ENCODE results near the gene OSBPL8. TPM values are rescaled to one million over a fixed set of nuclear protein-coding genes. Genes with fewer than 3 reads are reported as not detected.
A peak's percentile ranks its signal among the peaks of the same experiment; 100 is the strongest.

Gene OSBPL8
- 10 to 100 TPM; 22.9 to 63.6 (median 50.5) TPM for total RNA-seq

- in situ Hi-C loops (cut with MboI; ENCODE audit: low pct_unique_long_range_greater_than_20kb in 2 of 9, low sequenced_read_pairs in 9 of 9, unreplicated experiment in 9 of 9), result no loop called here
- 0 to 4% (median 0%) methylated on average over 4 to 9 of the region's 76 CpGs; no CpG with 5 or more reads in 7 of the 10 experiments for WGBS, 10 experiments
- H3K27ac ChIP-seq, result peak within 1 kb of the TSS; percentile 75 to 92
- peaks cover 7 to 9% of the 10 kb centered on the region in 2 donors for H3K4me1 ChIP-seq (replicated peaks in 1 of 2)
- peak; percentile 77 to 89 (median 85) for ATAC-seq (replicated peaks in 6 of 8)
- H3K4me3 ChIP-seq, result peak within 1 kb of the TSS; percentile 57 to 90 (median 81)
Observed at GRCh38 chr12:76559400-76560085, at the start of gene OSBPL8. OSBPL8 (minus strand) TSS chr12:76559771; CDS start chr12:76487551, 72,220 bp downstream.

GRCh38 chr12:76608070-76608469 is 48.5 kb upstream of the OSBPL8 start:
- in situ Hi-C loops (cut with MboI; ENCODE audit: low pct_unique_long_range_greater_than_20kb in 2 of 9, low sequenced_read_pairs in 9 of 9, unreplicated experiment in 9 of 9), result loop anchor here in 5 of 9 experiments (25.0 kb wide), 2 partner anchors 179 to 404 kb away; no protein-coding TSS in a partner anchor
- no peak overlapping the region for H3K27ac ChIP-seq
- no peak overlapping the region for H3K4me3 ChIP-seq
- H3K4me1 ChIP-seq (replicated peaks in 1 of 2), result no peaks in the 10 kb centered on the region
- no peak for ATAC-seq (replicated peaks in 6 of 8)
- 64 to 100% (median 91%) methylated on average over 1 to 10 of the region's 11 CpGs; no CpG with 5 or more reads in 2 of the 10 experiments for WGBS, 10 experiments

GRCh38 chr12:76595056-76595455 is 35.5 kb upstream of the OSBPL8 start:
- peak in 2 of 8 experiments; percentile 48 to 77 for ATAC-seq (replicated peaks in 6 of 8)
- no peak overlapping the region for H3K27ac ChIP-seq
- H3K4me3 ChIP-seq, result no peak overlapping the region
- H3K4me1 ChIP-seq (replicated peaks in 1 of 2), result no peaks in the 10 kb centered on the region
- in situ Hi-C loops (cut with MboI; ENCODE audit: low pct_unique_long_range_greater_than_20kb in 2 of 9, low sequenced_read_pairs in 9 of 9, unreplicated experiment in 9 of 9), result no loop called here
- 71 to 100% (median 97%) methylated on average over 1 to 2 of the region's 2 CpGs; no CpG with 5 or more reads in 2 of the 10 experiments for WGBS, 10 experiments

GRCh38 chr12:76591476-76591875 is 31.9 kb upstream of the OSBPL8 start:
- Histone ChIP-seq H3K4me3 (no peak overlapping the region), H3K27ac (no peak overlapping the region), H3K4me1 (replicated peaks in 1 of 2) (no peaks in the 10 kb centered on the region)
- in situ Hi-C loops (cut with MboI; ENCODE audit: low pct_unique_long_range_greater_than_20kb in 2 of 9, low sequenced_read_pairs in 9 of 9, unreplicated experiment in 9 of 9), result no loop called here
- no peak for ATAC-seq (replicated peaks in 6 of 8)

GRCh38 chr12:76590131-76590530 is 30.6 kb upstream of the OSBPL8 start:
- ATAC-seq (replicated peaks in 6 of 8), result no peak
- no peak overlapping the region for H3K27ac ChIP-seq
- in situ Hi-C loops (cut with MboI; ENCODE audit: low pct_unique_long_range_greater_than_20kb in 2 of 9, low sequenced_read_pairs in 9 of 9, unreplicated experiment in 9 of 9), result no loop called here
- 73 to 100% (median 89%) methylated on average over 1 to 3 of the region's 3 CpGs; no CpG with 5 or more reads in 1 of the 10 experiments for WGBS, 10 experiments
- no peaks in the 10 kb centered on the region for H3K4me1 ChIP-seq (replicated peaks in 1 of 2)
- no peak overlapping the region for H3K4me3 ChIP-seq

- in situ Hi-C loops (cut with MboI; ENCODE audit: low pct_unique_long_range_greater_than_20kb in 2 of 9, low sequenced_read_pairs in 9 of 9, unreplicated experiment in 9 of 9), result no loop called here
- peak in 4 of 8 experiments; percentile 36 to 78 (median 44) for ATAC-seq (replicated peaks in 6 of 8)
- no peaks in the 10 kb centered on the region for H3K4me1 ChIP-seq (replicated peaks in 1 of 2)
- no peak overlapping the region for H3K4me3 ChIP-seq
- H3K27ac ChIP-seq, result no peak overlapping the region
Observed at GRCh38 chr12:76588881-76589565, 29.5 kb upstream of the OSBPL8 start.

- WGBS, 10 experiments, result 15 to 100% (median 76%) methylated on average over 1 to 3 of the region's 3 CpGs
- peak in 1 of 8 experiments; percentile 33 for ATAC-seq (replicated peaks in 6 of 8)
- Histone ChIP-seq H3K4me3 (no peak overlapping the region), H3K4me1 (replicated peaks in 1 of 2) (no peaks in the 10 kb centered on the region), H3K27ac (no peak overlapping the region)
- in situ Hi-C loops (cut with MboI; ENCODE audit: low pct_unique_long_range_greater_than_20kb in 2 of 9, low sequenced_read_pairs in 9 of 9, unreplicated experiment in 9 of 9), result no loop called here
Observed at GRCh38 chr12:76587428-76588178, 28.0 kb upstream of the OSBPL8 start.

GRCh38 chr12:76586764-76587395 is 27.3 kb upstream of the OSBPL8 start:
- in situ Hi-C loops (cut with MboI; ENCODE audit: low pct_unique_long_range_greater_than_20kb in 2 of 9, low sequenced_read_pairs in 9 of 9, unreplicated experiment in 9 of 9), result no loop called here
- Histone ChIP-seq H3K4me3 (no peak overlapping the region), H3K27ac (no peak overlapping the region), H3K4me1 (replicated peaks in 1 of 2) (no peaks in the 10 kb centered on the region)
- WGBS, 10 experiments, result 5 to 100% (median 72%) methylated on average over 1 to 3 of the region's 3 CpGs
- peak in 3 of 8 experiments; percentile 46 to 65 (median 59) for ATAC-seq (replicated peaks in 6 of 8)

GRCh38 chr12:76583301-76583700 is 23.7 kb upstream of the OSBPL8 start:
- WGBS, 10 experiments, result 65 to 100% (median 94%) methylated on average over 1 to 3 of the region's 3 CpGs; no CpG with 5 or more reads in 1 of the 10 experiments
- in situ Hi-C loops (cut with MboI; ENCODE audit: low pct_unique_long_range_greater_than_20kb in 2 of 9, low sequenced_read_pairs in 9 of 9, unreplicated experiment in 9 of 9), result no loop called here

GRCh38 chr12:76573840-76574373 is 14.3 kb upstream of the OSBPL8 start:
- no peak for ATAC-seq (replicated peaks in 6 of 8)
- WGBS, 10 experiments, result 50 to 100% (median 87%) methylated on average over 1 of the region's 1 CpG; no CpG with 5 or more reads in 6 of the 10 experiments
- in situ Hi-C loops (cut with MboI; ENCODE audit: low pct_unique_long_range_greater_than_20kb in 2 of 9, low sequenced_read_pairs in 9 of 9, unreplicated experiment in 9 of 9), result no loop called here
- Histone ChIP-seq H3K4me1 (replicated peaks in 1 of 2) (no peaks in the 10 kb centered on the region), H3K4me3 (no peak overlapping the region), H3K27ac (no peak overlapping the region)

More at GRCh38 chr12:76583301-76583700, 23.7 kb upstream of the OSBPL8 start:
- no peak for ATAC-seq (replicated peaks in 6 of 8)
- no peak overlapping the region for H3K4me3 ChIP-seq
- H3K4me1 ChIP-seq (replicated peaks in 1 of 2), result no peaks in the 10 kb centered on the region
- H3K27ac ChIP-seq, result no peak overlapping the region

- in situ Hi-C loops (cut with MboI; ENCODE audit: low pct_unique_long_range_greater_than_20kb in 2 of 9, low sequenced_read_pairs in 9 of 9, unreplicated experiment in 9 of 9), result no loop called here
- H3K4me3 ChIP-seq, result no peak overlapping the region
- 44 to 100% (median 93%) methylated on average over 1 to 3 of the region's 3 CpGs for WGBS, 10 experiments
Observed at GRCh38 chr12:76571256-76571655, 11.7 kb upstream of the OSBPL8 start.

GRCh38 chr12:76569685-76570604 is 10.4 kb upstream of the OSBPL8 start:
- ATAC-seq (replicated peaks in 6 of 8), result peak in 3 of 8 experiments; percentile 55 to 88 (median 82)
- Histone ChIP-seq H3K27ac (no peak overlapping the region), H3K4me3 (no peak overlapping the region), H3K4me1 (replicated peaks in 1 of 2) (no peaks in the 10 kb centered on the region)
- 46 to 100% (median 57%) methylated on average over 1 to 4 of the region's 4 CpGs for WGBS, 10 experiments
- in situ Hi-C loops (cut with MboI; ENCODE audit: low pct_unique_long_range_greater_than_20kb in 2 of 9, low sequenced_read_pairs in 9 of 9, unreplicated experiment in 9 of 9), result no loop called here

More at GRCh38 chr12:76571256-76571655, 11.7 kb upstream of the OSBPL8 start:
- ATAC-seq (replicated peaks in 6 of 8), result no peak
- Histone ChIP-seq H3K27ac (no peak overlapping the region), H3K4me1 (replicated peaks in 1 of 2) (no peaks in the 10 kb centered on the region)

All from motor neuron (in vitro differentiated cells).